GM23338 (cell line): ENCODE measurements around the gene GRIK2. TPM values are rescaled to one million over a fixed set of nuclear protein-coding genes. Genes with fewer than 3 reads are reported as not detected.

Source experiments
- ATAC-seq: fragments of 200-7000 bp; cut with Tn5 transposase; 3 replicates; pipeline ENCODE4 v1.9.1; 2020
- DNase-seq: peaks from one replicate; pipeline ENCODE4 v3.0.0-alpha.2; 2015; ENCODE audit warnings: low spot score
- H2AFZ ChIP-seq: fragments of 200-600 bp; sonication (generic); 2 replicates; pipeline ENCODE4 v1.8.0; 2016; ENCODE audit warnings: antibody characterized with exemption, mild to moderate bottlenecking, moderate library complexity
- H3F3A ChIP-seq: fragments of 200-600 bp; sonication (generic); replicated peaks from 2 replicates; pipeline ENCODE4 v1.8.0; 2017; ENCODE audit warnings: antibody characterized with exemption, mixed run types, low read depth
- H3K27ac ChIP-seq: fragments of 200-600 bp; sonication (generic); 2 replicates; pipeline ENCODE4 v1.6.1; 2016; ENCODE audit warnings: low read depth
- H3K27me3 ChIP-seq: fragments of 200-600 bp; sonication (generic); 2 replicates; pipeline ENCODE4 v1.8.0; 2016; ENCODE audit warnings: mild to moderate bottlenecking, mixed run types, moderate library complexity; ENCODE audit not compliant: insufficient read depth
- H3K36me3 ChIP-seq: fragments of 200-600 bp; sonication (generic); 2 replicates; pipeline ENCODE4 v1.8.0; 2016; ENCODE audit warnings: mild to moderate bottlenecking; ENCODE audit not compliant: insufficient read depth
- H3K4me1 ChIP-seq: fragments of 200-600 bp; sonication (generic); 2 replicates; pipeline ENCODE4 v1.8.0; 2016; ENCODE audit warnings: mild to moderate bottlenecking, moderate library complexity; ENCODE audit not compliant: insufficient read depth
- H3K4me2 ChIP-seq: fragments of 200-600 bp; sonication (generic); 2 replicates; pipeline ENCODE4 v1.7.1; 2017; ENCODE audit warnings: mixed run types
- H3K4me3 ChIP-seq: fragments of 200-600 bp; sonication (generic); 2 replicates; pipeline ENCODE4 v1.6.1; 2016; ENCODE audit warnings: mixed run types
- H3K79me2 ChIP-seq: fragments of 200-600 bp; sonication (generic); replicated peaks from 2 replicates; pipeline ENCODE4 v1.8.0; 2017; ENCODE audit warnings: mild to moderate bottlenecking; ENCODE audit not compliant: insufficient read depth
- H3K9me2 ChIP-seq: fragments of 200-600 bp; sonication (generic); 2 replicates; pipeline ENCODE4 v1.8.0; 2017; ENCODE audit not compliant: insufficient read depth
- H4K20me1 ChIP-seq: fragments of 200-600 bp; sonication (generic); replicated peaks from 2 replicates; pipeline ENCODE4 v1.8.0; 2017; ENCODE audit warnings: mild to moderate bottlenecking; ENCODE audit not compliant: insufficient read depth
- H3K27ac Mint-ChIP-seq: 2 replicates; pipeline ENCODE4 v1.8.0; 2020; ENCODE audit warnings: inconsistent platforms, mild to moderate bottlenecking, moderate library complexity, mixed read lengths
- H3K27me3 Mint-ChIP-seq: 3 replicates; pipeline ENCODE4 v1.8.0; 2022; ENCODE audit warnings: low read depth, mild to moderate bottlenecking, moderate library complexity, mixed read lengths, inconsistent platforms; ENCODE audit not compliant: insufficient read depth, poor library complexity
- H3K36me3 Mint-ChIP-seq: 3 replicates; pipeline ENCODE4 v1.8.0; 2021; ENCODE audit warnings: low read depth, mild to moderate bottlenecking, inconsistent platforms, moderate library complexity, mixed read lengths
- H3K4me1 Mint-ChIP-seq: 3 replicates; pipeline ENCODE4 v1.8.0; 2020; ENCODE audit warnings: mild to moderate bottlenecking, inconsistent platforms, mixed read lengths
- H3K4me3 Mint-ChIP-seq: 3 replicates; pipeline ENCODE4 v1.8.0; 2021; ENCODE audit warnings: moderate library complexity, mild to moderate bottlenecking, inconsistent platforms, mixed read lengths
- H3K9me3 Mint-ChIP-seq: 3 replicates; pipeline ENCODE4 v1.8.0; 2020; ENCODE audit warnings: moderate library complexity, mild to moderate bottlenecking, inconsistent platforms, mixed read lengths
- CREB1 ChIP-seq: fragments of 250-450 bp; sonication (Bioruptor Pico); IDR thresholded peaks from 2 replicates; pipeline ENCODE4 v1.5.0; 2020; ENCODE audit warnings: low read depth, mild to moderate bottlenecking, moderate library complexity
- CTCF ChIP-seq, 2 experiments: fragments of 200-600 bp in 1 of 2; sonication (generic) in 1 of 2; conservative IDR thresholded peaks; 2 replicates each; pipeline versions ENCODE4 v1.5.1 to v1.6.1; 2016 to 2017; ENCODE audit warnings: antibody characterized with exemption in 2 of 2, low read depth in 2 of 2, mild to moderate bottlenecking in 2 of 2, moderate library complexity in 1 of 2
- EZH2 ChIP-seq: fragments of 200-600 bp; sonication (generic); IDR thresholded peaks from one replicate; pipeline ENCODE4 v1.8.0; 2017; ENCODE audit warnings: antibody characterized with exemption, mild to moderate bottlenecking, low read depth; ENCODE audit not compliant: unreplicated experiment
- EZH2phosphoT487 ChIP-seq: fragments of 200-600 bp; sonication (generic); IDR thresholded peaks from one replicate; pipeline ENCODE4 v1.8.1; 2018; ENCODE audit warnings: antibody characterized with exemption; ENCODE audit not compliant: unreplicated experiment
- JUNB ChIP-seq: IDR thresholded peaks from one replicate; pipeline ENCODE4 v1.6.1; 2016; ENCODE audit warnings: antibody characterized with exemption; ENCODE audit not compliant: unreplicated experiment
- NANOG ChIP-seq: IDR thresholded peaks from 2 replicates; pipeline ENCODE4 v1.6.1; 2016; ENCODE audit warnings: antibody characterized with exemption, borderline replicate concordance
- POLR2AphosphoS5 ChIP-seq: IDR thresholded peaks from 2 replicates; pipeline ENCODE4 v1.6.1; 2016; ENCODE audit warnings: antibody characterized with exemption, low read depth
- STAT1 ChIP-seq: IDR thresholded peaks from one replicate; pipeline ENCODE4 v1.6.1; 2016; ENCODE audit warnings: antibody characterized with exemption; ENCODE audit not compliant: unreplicated experiment
- ZNF114 ChIP-seq: fragments of 250-450 bp; sonication (Bioruptor Pico); IDR thresholded peaks from 2 replicates; pipeline ENCODE4 v1.5.0; 2020; ENCODE audit warnings: mild to moderate bottlenecking, moderate library complexity
- ZNF331 ChIP-seq: fragments of 250-450 bp; sonication (Bioruptor Pico); IDR thresholded peaks from 2 replicates; pipeline ENCODE4 v1.5.0; 2020; ENCODE audit warnings: low read depth, mild to moderate bottlenecking, moderate library complexity
- ZNF462 ChIP-seq: fragments of 250-450 bp; sonication (Bioruptor Pico); IDR thresholded peaks from 2 replicates; pipeline ENCODE4 v1.5.0; 2020; ENCODE audit warnings: mild to moderate bottlenecking, moderate library complexity
- polyA plus RNA-seq: library from polyadenylated mRNA; unstranded; fragments of >200 nt; fragmentation: Nextera tagmentation; extraction: Ambion mirVana; gene quantifications from 2 replicates; pipeline ENCODE4 v1.2.1, GENCODE V29; 2016
- total RNA-seq: library from RNA; depleted of rRNA; stranded (reverse); fragments of >200 nt; shearing (Covaris generic); gene quantifications from 2 replicates; pipeline ENCODE4 v1.2.3, GENCODE V29; 2014
- TF ChIP-seq, protein P1 (sequence below): IDR thresholded peaks from 2 replicates; pipeline ENCODE4 v1.6.1; 2016; ENCODE audit warnings: antibody characterized with exemption
- TF ChIP-seq, protein P2 (sequence below): IDR thresholded peaks from one replicate; pipeline ENCODE4 v1.6.1; 2018; ENCODE audit warnings: antibody characterized with exemption; ENCODE audit not compliant: unreplicated experiment

GRIK2 gene
- total and polyA plus RNA-seq, 2 experiments from 2014 or later: 0.73 to 3.0 TPM

- Histone ChIP-seq H3K27ac (no peak overlapping the region), H3K79me2 (no peaks in the 10 kb centered on the region), H3F3A (no peaks in the 10 kb centered on the region), H3K27me3 (no peaks in the 10 kb centered on the region), H2AFZ (no peak overlapping the region), H3K4me3 (no peak overlapping the region), H3K36me3 (no peaks in the 10 kb centered on the region), H3K9me2 (0 out of 2 replicates have a peak, but pooled peaks cover 5% of the 10 kb centered on the region), H4K20me1 (no peaks in the 10 kb centered on the region), H3K4me2 (no peak overlapping the region), H3K4me1 (no peaks in the 10 kb centered on the region; the same call in 1 of the 2 replicates)
- DNase-seq (no peak), ATAC-seq (no peak)
- peaks cover 3% of the 10 kb centered on the region for H3K27me3 Mint-ChIP-seq
- TF ChIP-seq STAT1: no peak
- TF ChIP-seq ZNF462 (CRISPR knock-in tag): no peak
- no peak for TF ChIP-seq JUNB
- no peak for TF ChIP-seq ZNF114 (CRISPR knock-in tag)
- TF ChIP-seq POLR2AphosphoS5: no peak
- TF ChIP-seq NANOG: no peak
- TF ChIP-seq CREB1 (CRISPR knock-in tag): no peak
- TF ChIP-seq, protein P1, sequence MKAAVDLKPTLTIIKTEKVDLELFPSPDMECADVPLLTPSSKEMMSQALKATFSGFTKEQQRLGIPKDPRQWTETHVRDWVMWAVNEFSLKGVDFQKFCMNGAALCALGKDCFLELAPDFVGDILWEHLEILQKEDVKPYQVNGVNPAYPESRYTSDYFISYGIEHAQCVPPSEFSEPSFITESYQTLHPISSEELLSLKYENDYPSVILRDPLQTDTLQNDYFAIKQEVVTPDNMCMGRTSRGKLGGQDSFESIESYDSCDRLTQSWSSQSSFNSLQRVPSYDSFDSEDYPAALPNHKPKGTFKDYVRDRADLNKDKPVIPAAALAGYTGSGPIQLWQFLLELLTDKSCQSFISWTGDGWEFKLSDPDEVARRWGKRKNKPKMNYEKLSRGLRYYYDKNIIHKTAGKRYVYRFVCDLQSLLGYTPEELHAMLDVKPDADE: no peak
- TF ChIP-seq EZH2: no peak
- TF ChIP-seq ZNF331 (CRISPR knock-in tag): no peak
- TF ChIP-seq CTCF (conservative IDR thresholded peaks at IDR 0.05; ENCODE audit: low read depth in 2 of 2): no peak
- no peak for TF ChIP-seq EZH2phosphoT487
- TF ChIP-seq, protein P2, sequence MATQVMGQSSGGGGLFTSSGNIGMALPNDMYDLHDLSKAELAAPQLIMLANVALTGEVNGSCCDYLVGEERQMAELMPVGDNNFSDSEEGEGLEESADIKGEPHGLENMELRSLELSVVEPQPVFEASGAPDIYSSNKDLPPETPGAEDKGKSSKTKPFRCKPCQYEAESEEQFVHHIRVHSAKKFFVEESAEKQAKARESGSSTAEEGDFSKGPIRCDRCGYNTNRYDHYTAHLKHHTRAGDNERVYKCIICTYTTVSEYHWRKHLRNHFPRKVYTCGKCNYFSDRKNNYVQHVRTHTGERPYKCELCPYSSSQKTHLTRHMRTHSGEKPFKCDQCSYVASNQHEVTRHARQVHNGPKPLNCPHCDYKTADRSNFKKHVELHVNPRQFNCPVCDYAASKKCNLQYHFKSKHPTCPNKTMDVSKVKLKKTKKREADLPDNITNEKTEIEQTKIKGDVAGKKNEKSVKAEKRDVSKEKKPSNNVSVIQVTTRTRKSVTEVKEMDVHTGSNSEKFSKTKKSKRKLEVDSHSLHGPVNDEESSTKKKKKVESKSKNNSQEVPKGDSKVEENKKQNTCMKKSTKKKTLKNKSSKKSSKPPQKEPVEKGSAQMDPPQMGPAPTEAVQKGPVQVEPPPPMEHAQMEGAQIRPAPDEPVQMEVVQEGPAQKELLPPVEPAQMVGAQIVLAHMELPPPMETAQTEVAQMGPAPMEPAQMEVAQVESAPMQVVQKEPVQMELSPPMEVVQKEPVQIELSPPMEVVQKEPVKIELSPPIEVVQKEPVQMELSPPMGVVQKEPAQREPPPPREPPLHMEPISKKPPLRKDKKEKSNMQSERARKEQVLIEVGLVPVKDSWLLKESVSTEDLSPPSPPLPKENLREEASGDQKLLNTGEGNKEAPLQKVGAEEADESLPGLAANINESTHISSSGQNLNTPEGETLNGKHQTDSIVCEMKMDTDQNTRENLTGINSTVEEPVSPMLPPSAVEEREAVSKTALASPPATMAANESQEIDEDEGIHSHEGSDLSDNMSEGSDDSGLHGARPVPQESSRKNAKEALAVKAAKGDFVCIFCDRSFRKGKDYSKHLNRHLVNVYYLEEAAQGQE: no peak
- no peak overlapping the region for H3K4me3 Mint-ChIP-seq
- H3K27ac Mint-ChIP-seq: peak overlapping the region; percentile 49; the same call in 1 of the 2 replicates
- H3K9me3 Mint-ChIP-seq: no peaks in the 10 kb centered on the region; the same call in 2 of the 3 replicates
- peaks cover 31% of the 10 kb centered on the region for H3K4me1 Mint-ChIP-seq
- H3K36me3 Mint-ChIP-seq: no peaks in the 10 kb centered on the region
These were observed 69.1 kb downstream of the GRIK2 start for GRCh38 chr6:101462576-101462975.
